Fibroblast of peridontal ligament (primary cell): ENCODE measurements around the gene MRPL36.

ENCODE experiments used
- DNase-seq: peaks from one replicate; pipeline ENCODE4 v3.0.0-alpha.2; 2010; ENCODE audit errors: extremely low read depth

The MRPL36 gene

GRCh38 chr5:1796371-1797102 lies 3.1 kb downstream of the MRPL36 start:
- no peak for DNase-seq

DNA sequence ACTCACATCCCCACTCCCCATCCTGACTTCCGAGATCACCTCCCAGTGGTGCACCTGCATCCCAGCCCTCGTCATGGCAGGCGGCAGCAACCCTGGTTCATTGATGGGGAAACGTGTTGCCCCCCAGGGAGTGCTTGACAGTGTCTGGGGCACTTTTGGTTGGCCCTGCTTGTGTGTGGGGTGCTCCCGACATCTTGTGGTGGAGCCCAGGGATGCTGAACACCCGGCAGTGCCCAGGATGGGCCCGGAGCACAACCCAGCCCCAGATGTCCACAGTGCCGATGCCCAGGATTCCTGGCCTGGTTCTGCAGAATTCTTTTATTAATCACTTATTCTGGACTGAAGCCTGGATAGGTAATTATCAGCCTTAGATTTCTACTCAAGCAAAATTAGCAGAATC lies 3.7 kb downstream of the MRPL36 start:
- no peak for DNase-seq

DNA sequence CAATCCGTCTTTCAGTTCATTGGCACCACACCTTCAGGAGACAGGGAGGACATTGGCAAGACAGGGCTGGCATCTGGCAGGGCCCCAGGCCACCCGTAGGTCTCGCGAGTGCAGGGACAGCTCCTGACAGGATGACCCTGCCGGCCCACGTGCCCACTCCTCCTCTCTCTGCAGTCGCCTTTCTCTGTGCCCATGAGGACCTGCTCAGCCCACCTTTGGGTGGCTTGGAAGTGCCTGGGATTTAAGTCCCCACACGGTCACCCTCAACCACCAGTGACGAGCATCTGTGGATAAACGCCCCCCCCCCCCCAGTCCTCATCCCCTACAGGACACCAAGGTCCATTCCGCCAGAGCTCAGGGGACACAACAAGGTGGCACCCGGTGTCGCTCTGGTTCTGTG lies 4.1 kb downstream of the MRPL36 start:
- DNase-seq, result no peak

- no peak for DNase-seq
Observed at GRCh38 chr5:1794901-1795290, 4.7 kb downstream of the MRPL36 start.

GRCh38 chr5:1793966-1794900 lies 5.4 kb downstream of the MRPL36 start:
- peak; percentile 37 for DNase-seq

GRCh38 chr5:1793301-1793740 lies 6.3 kb downstream of the MRPL36 start:
- DNase-seq, result peak; percentile 40

DNA sequence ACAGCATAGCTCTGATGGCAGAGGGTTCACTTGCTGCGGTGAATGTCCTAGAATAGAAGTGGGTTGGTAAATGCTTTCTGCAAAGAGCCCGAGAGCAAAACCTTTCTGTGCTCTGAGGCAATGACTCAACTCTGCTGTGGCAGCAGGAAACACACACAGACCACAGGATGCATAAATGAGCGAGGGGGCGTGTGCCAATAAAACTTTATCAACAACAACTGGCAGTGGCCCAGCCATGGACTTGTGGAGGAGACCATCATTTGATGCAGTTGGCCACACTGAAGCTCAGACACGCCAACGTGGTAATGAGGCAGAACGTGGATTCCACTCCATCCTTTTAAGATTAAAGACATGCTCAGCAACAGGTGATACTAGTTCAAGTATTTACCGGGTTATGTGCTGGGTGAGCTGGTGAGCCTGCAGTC lies 6.8 kb downstream of the MRPL36 start:
- peak; percentile 65 for DNase-seq

DNA sequence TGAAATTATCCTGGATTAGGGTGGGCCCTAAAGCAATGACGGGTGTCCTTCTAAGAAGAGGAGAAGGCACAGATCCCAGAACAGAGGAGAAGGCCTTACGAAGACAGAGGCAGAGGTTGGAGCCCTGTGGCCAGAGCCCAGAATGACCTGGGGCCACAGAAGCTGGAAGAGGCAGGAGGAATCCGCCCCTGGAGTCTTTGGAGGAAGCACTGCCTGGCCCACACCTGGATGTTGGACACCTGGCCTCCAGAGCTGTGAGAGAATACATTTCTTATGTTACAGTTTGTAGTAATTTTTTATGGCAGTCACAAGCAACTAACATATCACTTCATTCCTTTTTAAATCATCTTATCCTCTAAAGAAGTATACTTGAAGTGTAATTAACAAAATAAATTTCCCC lies 8.5 kb downstream of the MRPL36 start:
- DNase-seq, result no peak

DNA sequence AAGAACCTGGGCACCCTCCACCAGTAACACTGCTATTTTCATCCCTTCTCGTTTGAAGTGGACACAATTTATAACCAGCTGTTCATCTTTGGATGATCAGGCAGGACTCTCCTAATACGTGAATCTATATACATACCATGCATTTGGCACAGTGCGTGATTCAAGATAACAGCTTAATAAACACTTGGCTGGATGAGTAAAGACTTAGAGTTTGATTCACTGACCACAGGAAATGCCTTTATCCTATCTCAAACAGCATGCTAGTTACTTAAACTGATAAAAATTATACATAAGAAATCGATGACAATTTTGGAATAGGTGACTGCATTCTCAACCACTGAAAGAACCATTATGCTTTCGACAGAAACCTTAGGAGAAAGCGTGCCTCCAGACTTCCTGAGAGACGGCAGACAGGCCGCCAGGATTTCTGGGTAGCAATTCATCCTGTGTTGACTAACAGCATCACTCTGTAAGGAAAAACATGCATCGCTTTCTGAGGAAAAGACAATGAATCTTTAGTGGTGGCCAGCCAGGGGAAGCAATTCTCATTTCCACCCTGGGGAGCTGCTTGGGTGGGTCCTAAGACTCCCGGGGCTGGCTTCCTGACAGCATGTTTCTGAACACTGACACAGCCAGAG lies 9.7 kb downstream of the MRPL36 start:
- DNase-seq, result peak; percentile 49

- peak; percentile 48 for DNase-seq
Observed at GRCh38 chr5:1789438-1789833, 10.2 kb downstream of the MRPL36 start.

- no peak for DNase-seq
Observed at GRCh38 chr5:1788828-1789227, 10.8 kb downstream of the MRPL36 start.

DNA sequence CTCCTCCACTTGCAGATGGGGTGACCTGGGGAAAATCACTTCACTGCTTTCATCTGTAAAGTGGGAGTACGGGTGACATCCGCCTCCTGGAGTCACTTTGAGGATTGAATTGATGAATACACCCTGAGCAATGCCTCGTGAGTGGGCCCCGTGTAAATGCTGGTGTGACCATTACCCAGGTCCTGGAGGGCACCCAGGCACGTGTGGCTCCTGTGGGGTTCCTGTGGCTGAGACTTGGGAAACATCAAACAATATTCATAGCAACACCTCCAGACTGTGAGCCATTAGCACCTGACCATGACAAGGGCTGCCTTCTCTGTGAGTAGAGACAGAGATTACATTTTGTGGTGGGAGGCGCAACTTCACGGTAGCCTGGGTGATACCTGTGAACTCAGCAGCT lies 11.4 kb downstream of the MRPL36 start:
- DNase-seq, result no peak

DNA sequence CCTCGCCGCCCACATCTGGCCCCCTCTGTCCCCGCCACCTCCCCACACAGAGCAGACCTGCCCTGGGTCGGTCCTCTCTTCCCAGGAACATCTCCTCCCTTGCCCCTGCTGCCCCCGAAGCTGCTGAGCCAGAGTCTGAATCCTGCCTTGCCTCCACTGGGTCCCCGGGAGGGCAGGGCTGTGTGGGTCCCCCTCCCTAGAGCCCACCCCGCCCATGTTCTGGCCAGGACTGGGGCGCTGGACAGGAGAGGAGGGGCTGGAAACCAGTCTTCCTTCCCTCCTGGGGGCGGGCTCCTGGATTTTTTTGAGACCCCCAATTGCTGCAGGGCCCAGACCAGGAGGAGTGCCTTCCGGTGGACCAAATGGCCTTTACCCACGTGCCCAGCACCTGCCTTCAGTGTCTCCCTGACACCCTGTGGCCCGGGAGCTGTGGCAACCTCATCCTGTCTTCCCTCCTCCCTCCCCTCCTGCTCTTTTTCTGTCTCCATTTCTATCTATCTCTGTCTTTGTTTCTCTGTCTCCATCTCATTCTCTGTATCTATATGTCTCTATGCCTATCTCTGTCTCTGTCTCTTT lies 12.1 kb downstream of the MRPL36 start:
- no peak for DNase-seq

GRCh38 chr5:1786621-1787471 lies 12.8 kb downstream of the MRPL36 start:
- no peak for DNase-seq

- no peak for DNase-seq
Observed at GRCh38 chr5:1785984-1786383, 13.7 kb downstream of the MRPL36 start.

GRCh38 chr5:1785062-1785461 lies 14.6 kb downstream of the MRPL36 start:
- no peak for DNase-seq

GRCh38 chr5:1784197-1785050 lies 15.2 kb downstream of the MRPL36 start:
- no peak for DNase-seq

GRCh38 chr5:1783216-1783554 lies 16.5 kb downstream of the MRPL36 start:
- DNase-seq, result no peak

DNA sequence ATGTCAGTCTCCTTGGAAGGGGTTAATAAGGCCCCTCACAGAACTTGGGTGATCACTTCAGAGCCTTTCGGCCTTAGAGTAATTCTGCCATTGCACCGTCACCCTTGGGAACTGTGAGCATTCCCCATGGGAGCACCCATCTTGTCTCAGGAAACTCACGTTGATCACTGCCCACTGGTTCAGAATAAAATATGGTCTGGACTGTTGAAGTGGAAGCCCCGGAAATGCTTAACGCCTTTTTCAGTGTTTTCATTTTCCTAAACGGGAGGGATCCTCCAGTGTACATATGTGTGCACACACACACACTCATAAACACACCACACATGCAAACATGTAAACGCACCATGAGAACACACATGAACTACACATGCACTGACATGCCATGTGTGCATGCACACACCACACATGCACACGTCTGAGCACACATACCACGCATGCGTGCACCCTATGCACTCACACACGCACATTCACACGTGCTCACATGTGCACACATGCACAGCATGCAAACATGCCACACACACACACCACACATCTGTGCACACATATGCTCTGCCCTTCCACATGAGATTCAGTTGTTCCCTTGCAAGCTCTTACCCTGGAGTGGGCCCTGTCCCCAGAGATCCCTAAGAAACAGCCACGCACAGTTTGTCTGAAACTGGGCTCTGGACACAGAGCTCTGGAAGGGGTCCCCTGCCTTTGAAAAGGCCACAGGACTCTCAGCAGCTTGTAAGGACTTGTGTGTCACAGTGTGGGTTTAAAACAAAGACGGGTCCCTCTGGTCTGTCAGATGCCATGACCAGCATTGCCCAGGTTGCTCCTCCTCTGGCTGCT lies 17.0 kb downstream of the MRPL36 start:
- DNase-seq, result no peak
